A673 (cell line): ENCODE data around the gene ZSCAN20. TPM values are rescaled to one million over a fixed set of nuclear protein-coding genes. Genes with fewer than 3 reads are reported as not detected.

Experiments used
- BruUV-seq: library from RNA; stranded (reverse); fragments of 400-500 nt; replicated peaks from 2 replicates; lab custom pipeline; 2021; lab: Mats Ljungman, UMichigan
- CTCF ChIA-PET: fragments of 300-600 bp; sonication (Branson Sonifier 250); formaldehyde crosslinking; loops from one replicate; lab custom pipeline; 2022; ENCODE audit warnings: antibody characterized with exemption; lab: Charles Lee
- POLR2A ChIA-PET: fragments of 300-600 bp; sonication (Branson Sonifier 250); formaldehyde crosslinking; loops from one replicate; lab custom pipeline; 2022; ENCODE audit warnings: antibody characterized with exemption; ENCODE audit not compliant: low non-redundant PET; lab: Charles Lee
- DNase-seq: peaks from one replicate; pipeline ENCODE4 v3.0.0-alpha.2; 2015; ENCODE audit warnings: low spot score
- H3K27ac ChIP-seq: fragments of 200-600 bp; sonication (generic); 2 replicates; pipeline ENCODE4 v1.5.1; 2016; ENCODE audit warnings: mixed run types, low read depth, mild to moderate bottlenecking, mixed read lengths, antibody characterized with exemption, low read length; ENCODE audit not compliant: poor library complexity, severe bottlenecking
- H3K27me3 ChIP-seq: fragments of 200-600 bp; sonication (generic); replicated peaks from 2 replicates; pipeline ENCODE4 v1.6.1; 2017; ENCODE audit warnings: mixed run types, low read depth, mild to moderate bottlenecking, mixed read lengths, antibody characterized with exemption, low read length; ENCODE audit not compliant: insufficient read depth, poor library complexity
- H3K36me3 ChIP-seq: fragments of 200-600 bp; sonication (generic); 2 replicates; pipeline ENCODE4 v1.6.1; 2016; ENCODE audit warnings: mixed run types, mild to moderate bottlenecking, mixed read lengths, antibody characterized with exemption, low read length; ENCODE audit not compliant: insufficient read depth, poor library complexity, severe bottlenecking
- H3K4me1 ChIP-seq: fragments of 200-600 bp; sonication (generic); 2 replicates; pipeline ENCODE4 v1.6.1; 2017; ENCODE audit warnings: mixed run types, mild to moderate bottlenecking, mixed read lengths, antibody characterized with exemption, low read length; ENCODE audit not compliant: insufficient read depth, poor library complexity, severe bottlenecking
- H3K4me3 ChIP-seq: fragments of 200-600 bp; sonication (generic); 2 replicates; pipeline ENCODE4 v1.5.1; 2016; ENCODE audit warnings: low read depth, mixed run types, mild to moderate bottlenecking, mixed read lengths, low read length; ENCODE audit not compliant: poor library complexity, severe bottlenecking
- H3K9me3 ChIP-seq: fragments of 200-600 bp; sonication (generic); 2 replicates; pipeline ENCODE4 v1.6.1; 2016; ENCODE audit warnings: mixed run types, low read depth, mild to moderate bottlenecking, mixed read lengths, antibody characterized with exemption, low read length; ENCODE audit not compliant: poor library complexity, severe bottlenecking
- EZH2 ChIP-seq: fragments of 200-600 bp; sonication (generic); IDR thresholded peaks from 2 replicates; pipeline ENCODE4 v1.6.1; 2017; ENCODE audit warnings: borderline replicate concordance, low read depth, mild to moderate bottlenecking, mixed read lengths, antibody characterized with exemption, low read length; ENCODE audit not compliant: poor library complexity, severe bottlenecking
- intact Hi-C: fragments of 100-400 bp; cut with micrococcal nuclease; formaldehyde crosslinking; loops from one replicate; pipeline ENCODE4 v1.10.0; 2022; ENCODE audit not compliant: unreplicated experiment
- total RNA-seq: library from RNA; stranded (reverse); gene quantifications from 2 replicates; pipeline ENCODE4 v1.2.3, GENCODE V29; 2021
- TF ChIP-seq, protein P1 (sequence below): fragments of 300-800, 200-600 bp; sonication (generic); conservative IDR thresholded peaks from 2 replicates; pipeline ENCODE4 v1.5.1; 2017; ENCODE audit warnings: low read depth, mild to moderate bottlenecking, antibody characterized with exemption, low read length, moderate library complexity, mixed read lengths

The ZSCAN20 gene
- total RNA-seq, 1 experiment from 2014 or later: 4.5 TPM

DNA sequence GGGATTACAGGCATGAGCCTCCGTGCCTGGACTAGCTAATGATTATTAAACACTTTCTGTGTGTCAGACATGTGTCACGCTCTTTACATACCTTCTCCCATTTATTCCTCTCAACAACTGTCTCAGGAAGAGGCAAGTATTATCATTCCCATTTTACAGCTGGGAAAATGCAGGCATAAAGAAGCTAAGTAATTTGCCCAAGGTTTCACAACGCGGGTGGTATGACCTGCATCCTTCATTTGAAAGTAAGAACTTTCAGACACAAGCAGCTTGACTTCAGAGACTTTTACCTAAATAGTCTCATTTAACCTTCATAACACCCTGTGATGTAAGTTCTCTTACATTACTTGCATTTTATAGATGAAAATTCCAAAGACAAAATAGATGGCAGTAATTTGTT is 1.0 kb upstream of the ZSCAN20 start:
- H3K36me3 ChIP-seq: no peaks in the 10 kb centered on the region
- no peaks in the 10 kb centered on the region for H3K27me3 ChIP-seq
- no peak overlapping the region for H3K27ac ChIP-seq
- ChIA-PET CTCF (interaction anchor here (3.2 kb wide), 1 partner anchor 176 kb away, joined by 34 read pairs; no protein-coding TSS in a partner anchor), POLR2A (no interaction called here)
- TF ChIP-seq, protein P1, sequence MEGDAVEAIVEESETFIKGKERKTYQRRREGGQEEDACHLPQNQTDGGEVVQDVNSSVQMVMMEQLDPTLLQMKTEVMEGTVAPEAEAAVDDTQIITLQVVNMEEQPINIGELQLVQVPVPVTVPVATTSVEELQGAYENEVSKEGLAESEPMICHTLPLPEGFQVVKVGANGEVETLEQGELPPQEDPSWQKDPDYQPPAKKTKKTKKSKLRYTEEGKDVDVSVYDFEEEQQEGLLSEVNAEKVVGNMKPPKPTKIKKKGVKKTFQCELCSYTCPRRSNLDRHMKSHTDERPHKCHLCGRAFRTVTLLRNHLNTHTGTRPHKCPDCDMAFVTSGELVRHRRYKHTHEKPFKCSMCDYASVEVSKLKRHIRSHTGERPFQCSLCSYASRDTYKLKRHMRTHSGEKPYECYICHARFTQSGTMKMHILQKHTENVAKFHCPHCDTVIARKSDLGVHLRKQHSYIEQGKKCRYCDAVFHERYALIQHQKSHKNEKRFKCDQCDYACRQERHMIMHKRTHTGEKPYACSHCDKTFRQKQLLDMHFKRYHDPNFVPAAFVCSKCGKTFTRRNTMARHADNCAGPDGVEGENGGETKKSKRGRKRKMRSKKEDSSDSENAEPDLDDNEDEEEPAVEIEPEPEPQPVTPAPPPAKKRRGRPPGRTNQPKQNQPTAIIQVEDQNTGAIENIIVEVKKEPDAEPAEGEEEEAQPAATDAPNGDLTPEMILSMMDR: no peak
- no peak for TF ChIP-seq EZH2
- H3K4me3 ChIP-seq: no peak overlapping the region
- H3K4me1 ChIP-seq: peaks cover 12% of the 10 kb centered on the region
- no peak for DNase-seq
- no peaks in the 10 kb centered on the region for H3K9me3 ChIP-seq
- BruUV-seq: no TSS peak
- intact Hi-C loops: loop anchor here (2.0 to 5.0 kb wide), 4 partner anchors 104 to 377 kb away; no protein-coding TSS in a partner anchor

DNA sequence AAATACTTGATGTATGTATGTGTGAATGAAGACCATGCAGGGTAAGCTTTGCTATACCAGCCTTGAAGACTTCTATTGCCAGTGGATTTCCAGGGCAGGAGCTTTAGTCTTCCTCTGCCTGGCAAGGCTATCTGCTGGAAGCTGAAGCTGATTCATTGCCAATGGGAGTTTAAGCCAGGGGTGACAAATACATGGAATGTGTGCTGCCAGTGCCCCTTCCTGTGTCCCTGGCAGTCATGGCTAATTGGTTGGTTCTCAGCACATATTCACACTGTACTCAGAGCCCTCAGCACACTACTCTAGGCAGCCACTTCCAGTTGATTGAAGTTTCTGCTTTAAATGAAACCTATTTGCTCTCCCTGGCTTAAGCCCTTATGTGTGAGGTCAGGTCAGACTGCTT is 1.5 kb downstream of the ZSCAN20 start:
- peaks cover 12% of the 10 kb centered on the region for H3K4me1 ChIP-seq
- ChIA-PET CTCF (no interaction called here), POLR2A (no interaction called here)
- no peak for TF ChIP-seq EZH2
- no TSS peak for BruUV-seq
- H3K36me3 ChIP-seq: no peaks in the 10 kb centered on the region
- H3K27me3 ChIP-seq: no peaks in the 10 kb centered on the region
- DNase-seq: no peak
- intact Hi-C loops: loop anchor here (2.0 to 5.0 kb wide), 3 partner anchors 107 to 347 kb away; no protein-coding TSS in a partner anchor
- H3K4me3 ChIP-seq: no peak overlapping the region
- no peaks in the 10 kb centered on the region for H3K9me3 ChIP-seq
- no peak overlapping the region for H3K27ac ChIP-seq

DNA sequence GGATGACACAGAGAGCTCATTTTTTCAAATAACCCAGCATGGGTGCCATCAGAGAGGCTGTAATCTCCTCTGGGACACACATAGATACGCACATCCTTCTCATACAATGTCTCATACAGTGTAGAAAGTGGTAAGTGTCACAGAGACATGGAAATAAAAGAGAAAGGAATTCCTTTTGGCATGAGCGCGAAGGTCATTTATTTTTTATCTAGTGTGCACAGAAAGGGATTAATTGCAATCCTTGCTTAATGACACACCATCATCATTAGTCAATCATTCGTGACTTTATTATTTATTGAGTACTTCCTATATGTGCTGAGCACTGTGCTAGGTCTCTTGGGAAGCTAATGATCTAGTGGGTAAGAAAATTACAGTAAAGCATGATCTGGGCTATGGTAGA is 5.0 kb downstream of the ZSCAN20 start:
- no peak for DNase-seq
- Histone ChIP-seq H3K36me3 (no peaks in the 10 kb centered on the region), H3K27me3 (no peaks in the 10 kb centered on the region), H3K9me3 (no peaks in the 10 kb centered on the region), H3K4me1 (peaks cover 3% of the 10 kb centered on the region), H3K4me3 (no peak overlapping the region), H3K27ac (no peak overlapping the region)
- CTCF ChIA-PET: no interaction called here
- intact Hi-C loops: no loop called here
- no TSS peak for BruUV-seq
- POLR2A ChIA-PET: no interaction called here
- no peak for TF ChIP-seq EZH2
- TF ChIP-seq, protein P1: no peak

DNA sequence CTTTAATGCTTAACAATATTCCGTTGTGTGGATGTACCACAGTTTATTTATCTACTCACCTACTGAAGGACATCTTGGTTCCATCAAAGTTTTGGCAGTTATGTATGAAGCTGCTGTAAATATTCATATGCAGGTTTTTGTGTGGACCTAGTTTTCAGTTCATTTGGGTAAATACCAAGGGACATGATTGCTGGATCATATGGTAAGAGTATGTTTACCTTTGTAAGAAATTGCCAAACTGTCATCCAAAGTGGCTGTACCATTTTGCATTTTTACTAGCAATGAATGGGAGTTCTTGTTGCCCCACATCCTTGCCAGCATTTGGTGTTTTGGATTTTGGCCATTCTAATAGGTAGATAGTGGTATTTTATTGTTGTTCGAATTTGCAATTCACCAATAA is 10.0 kb downstream of the ZSCAN20 start:
- Histone ChIP-seq H3K4me3 (no peak overlapping the region), H3K27ac (no peak overlapping the region), H3K4me1 (no peaks in the 10 kb centered on the region), H3K27me3 (no peaks in the 10 kb centered on the region), H3K9me3 (peaks cover 7% of the 10 kb centered on the region), H3K36me3 (no peaks in the 10 kb centered on the region)
- DNase-seq: no peak
- ChIA-PET POLR2A (no interaction called here), CTCF (interaction anchor here (1.4 kb wide), 1 partner anchor 130 kb away, joined by 3 read pairs; no protein-coding TSS in a partner anchor)
- no peak for TF ChIP-seq EZH2
- TF ChIP-seq, protein P1: no peak
- BruUV-seq: no TSS peak
- intact Hi-C loops: no loop called here
